OCI-LY7 (cell line): Measurements from ENCODE around the gene CDKL2. TPM values are rescaled to one million over a fixed set of nuclear protein-coding genes. Genes with fewer than 3 reads are reported as not detected.

Experiments
- BruUV-seq: library from RNA; stranded (reverse); fragments of 400-500 nt; replicated peaks from 2 replicates; lab custom pipeline; 2021; lab: Mats Ljungman, UMichigan
- CTCF ChIA-PET: fragments of 300-600 bp; sonication (Branson Sonifier 250); formaldehyde crosslinking; loops from one replicate; lab custom pipeline; 2022; ENCODE audit warnings: antibody characterized with exemption; ENCODE audit not compliant: unreplicated experiment; lab: Charles Lee
- POLR2A ChIA-PET: fragments of 300-600 bp; sonication (Branson Sonifier 250); formaldehyde crosslinking; loops from one replicate; lab custom pipeline; 2022; ENCODE audit warnings: antibody characterized with exemption; lab: Charles Lee
- DNase-seq: peaks from one replicate; pipeline ENCODE4 v3.0.0-alpha.2; 2015; ENCODE audit warnings: low spot score
- H2AFZ ChIP-seq: fragments of 200-600 bp; sonication (generic), shearing (Covaris generic); 2 replicates; pipeline ENCODE4 v1.6.1; 2014; ENCODE audit warnings: mild to moderate bottlenecking, antibody characterized with exemption, low read length, moderate library complexity
- H3K27ac ChIP-seq: fragments of 200-600 bp; sonication (generic); 2 replicates; pipeline ENCODE4 v1.5.1; 2014; ENCODE audit warnings: mixed run types, low read depth, mild to moderate bottlenecking, moderate library complexity, low read length, inconsistent platforms; ENCODE audit not compliant: poor library complexity, severe bottlenecking
- H3K36me3 ChIP-seq: fragments of 200-600 bp; sonication (generic); 2 replicates; pipeline ENCODE4 v1.6.1; 2014; ENCODE audit warnings: mild to moderate bottlenecking, antibody characterized with exemption, low read length, moderate library complexity, mixed read lengths; ENCODE audit not compliant: insufficient read depth
- H3K4me1 ChIP-seq: fragments of 200-600 bp; sonication (generic); 2 replicates; pipeline ENCODE4 v1.5.1; 2014; ENCODE audit warnings: mild to moderate bottlenecking, low read length; ENCODE audit not compliant: insufficient read depth, poor library complexity, severe bottlenecking
- H3K4me2 ChIP-seq: fragments of 200-600 bp; sonication (generic); 2 replicates; pipeline ENCODE4 v1.6.1; 2014; ENCODE audit warnings: mild to moderate bottlenecking, low read length
- H3K4me3 ChIP-seq: fragments of 200-600 bp; sonication (generic); 2 replicates; pipeline ENCODE4 v1.5.1; 2014; ENCODE audit warnings: mild to moderate bottlenecking, low read depth, low read length; ENCODE audit not compliant: poor library complexity, severe bottlenecking
- H3K79me2 ChIP-seq: fragments of 200-600 bp; sonication (generic); 2 replicates; pipeline ENCODE4 v1.6.1; 2016; ENCODE audit warnings: low read depth, mild to moderate bottlenecking, low read length, moderate library complexity, mixed read lengths; ENCODE audit not compliant: insufficient read depth
- H3K9me2 ChIP-seq: fragments of 200-600 bp; sonication (generic); 2 replicates; pipeline ENCODE4 v1.6.1; 2016; ENCODE audit warnings: mild to moderate bottlenecking, low read length, mixed read lengths; ENCODE audit not compliant: insufficient read depth
- H3K9me3 ChIP-seq: fragments of 200-600 bp; sonication (generic); 2 replicates; pipeline ENCODE4 v1.6.1; 2014; ENCODE audit warnings: mild to moderate bottlenecking, mixed run types, low read length, mixed read lengths
- H4K20me1 ChIP-seq: fragments of 200-600 bp; sonication (generic); 2 replicates; pipeline ENCODE4 v1.6.1; 2014; ENCODE audit warnings: mild to moderate bottlenecking, antibody characterized with exemption, low read length, moderate library complexity, mixed read lengths; ENCODE audit not compliant: insufficient read depth
- EZH2phosphoT487 ChIP-seq: fragments of 200-600 bp; sonication (generic); IDR thresholded peaks from 2 replicates; pipeline ENCODE4 v1.6.1; 2018; ENCODE audit warnings: low read depth, borderline replicate concordance, mild to moderate bottlenecking, mixed run types, antibody characterized with exemption, low read length, moderate library complexity, mixed read lengths
- intact Hi-C: fragments of 100-400 bp; cut with micrococcal nuclease; formaldehyde crosslinking; loops from one replicate; pipeline ENCODE4 v1.10.0; 2022; ENCODE audit not compliant: unreplicated experiment
- total RNA-seq, 2 experiments: library from RNA; depleted of rRNA in 1 of 2; stranded (reverse); fragments of >200 nt in 1 of 2; shearing (Covaris generic) in 1 of 2; gene quantifications; 2 replicates each; pipeline ENCODE4 v1.2.3, GENCODE V29; 2014 to 2022
- TF ChIP-seq, protein P1 (sequence below): fragments of 200-600 bp; sonication (generic); conservative IDR thresholded peaks from 2 replicates; pipeline ENCODE4 v1.5.1; 2014; ENCODE audit warnings: mild to moderate bottlenecking, antibody characterized with exemption, low read length, moderate library complexity, mixed read lengths

Gene CDKL2
- total RNA-seq, 2 experiments from 2014 or later = 0.06 to 0.19 TPM

DNA sequence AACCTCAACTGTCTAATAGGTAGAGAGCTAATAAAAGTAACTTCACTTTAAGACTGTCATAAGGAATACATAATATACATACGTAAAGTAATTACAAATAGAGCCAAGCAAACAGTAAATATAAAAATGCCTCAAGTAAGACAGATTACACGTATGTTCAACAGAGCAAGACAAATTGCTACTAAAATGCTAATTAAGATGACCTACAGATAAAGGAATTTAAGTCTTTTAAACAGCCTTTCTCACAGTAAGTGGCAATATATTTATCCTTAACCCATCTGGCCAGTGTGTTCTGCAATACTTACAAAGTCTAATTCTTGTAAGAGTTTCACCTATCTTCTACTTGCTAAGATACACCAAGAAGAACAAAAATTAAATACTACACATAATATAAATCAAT lies 30.2 kb upstream of the CDKL2 start:
- no TSS peak for BruUV-seq
- ChIA-PET POLR2A (interaction anchor here (2.7 kb wide), 1 partner anchor 14 kb away, joined by 12 read pairs; no protein-coding TSS in a partner anchor), CTCF (no interaction called here)
- Histone ChIP-seq H3K4me3 (no peak overlapping the region), H4K20me1 (peaks cover 48% of the 10 kb centered on the region), H3K79me2 (peaks cover 92% of the 10 kb centered on the region), H3K36me3 (peaks cover 94% of the 10 kb centered on the region), H3K9me2 (no peaks in the 10 kb centered on the region), H3K27ac (no peak overlapping the region), H3K4me2 (no peak overlapping the region), H3K4me1 (peaks cover 15% of the 10 kb centered on the region), H3K9me3 (no peaks in the 10 kb centered on the region), H2AFZ (no peak overlapping the region)
- TF ChIP-seq, protein P1, sequence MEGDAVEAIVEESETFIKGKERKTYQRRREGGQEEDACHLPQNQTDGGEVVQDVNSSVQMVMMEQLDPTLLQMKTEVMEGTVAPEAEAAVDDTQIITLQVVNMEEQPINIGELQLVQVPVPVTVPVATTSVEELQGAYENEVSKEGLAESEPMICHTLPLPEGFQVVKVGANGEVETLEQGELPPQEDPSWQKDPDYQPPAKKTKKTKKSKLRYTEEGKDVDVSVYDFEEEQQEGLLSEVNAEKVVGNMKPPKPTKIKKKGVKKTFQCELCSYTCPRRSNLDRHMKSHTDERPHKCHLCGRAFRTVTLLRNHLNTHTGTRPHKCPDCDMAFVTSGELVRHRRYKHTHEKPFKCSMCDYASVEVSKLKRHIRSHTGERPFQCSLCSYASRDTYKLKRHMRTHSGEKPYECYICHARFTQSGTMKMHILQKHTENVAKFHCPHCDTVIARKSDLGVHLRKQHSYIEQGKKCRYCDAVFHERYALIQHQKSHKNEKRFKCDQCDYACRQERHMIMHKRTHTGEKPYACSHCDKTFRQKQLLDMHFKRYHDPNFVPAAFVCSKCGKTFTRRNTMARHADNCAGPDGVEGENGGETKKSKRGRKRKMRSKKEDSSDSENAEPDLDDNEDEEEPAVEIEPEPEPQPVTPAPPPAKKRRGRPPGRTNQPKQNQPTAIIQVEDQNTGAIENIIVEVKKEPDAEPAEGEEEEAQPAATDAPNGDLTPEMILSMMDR = no peak
- TF ChIP-seq EZH2phosphoT487 = no peak
- intact Hi-C loops = no loop called here
- DNase-seq = no peak

DNA sequence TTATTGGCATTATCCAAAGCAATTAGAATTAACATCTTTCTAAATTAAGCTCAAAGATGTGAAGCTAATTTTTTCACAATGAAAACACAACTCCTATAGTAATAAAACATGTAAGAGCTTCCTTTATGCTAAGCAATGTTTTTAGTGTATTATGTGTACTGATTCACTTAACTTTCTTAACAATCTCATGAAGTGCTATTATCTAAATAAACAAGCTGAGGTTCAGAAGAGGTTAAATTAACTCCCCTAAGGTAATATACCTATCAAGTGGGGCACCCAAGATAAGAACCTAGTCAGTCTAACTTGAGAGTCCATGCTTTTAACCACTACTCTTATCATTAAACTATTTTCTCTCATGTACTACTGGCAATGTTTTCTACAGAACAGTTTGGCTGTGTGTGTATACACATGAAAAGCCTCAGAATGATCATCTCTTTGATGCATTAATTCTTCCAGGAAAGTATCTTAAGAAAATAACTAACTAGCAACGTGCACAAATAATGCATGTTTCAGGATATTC lies 29.2 kb upstream of the CDKL2 start:
- H3K4me2 ChIP-seq = no peak overlapping the region
- no peak for DNase-seq
- BruUV-seq = no TSS peak
- peaks cover 94% of the 10 kb centered on the region for H3K36me3 ChIP-seq
- no peaks in the 10 kb centered on the region for H3K9me2 ChIP-seq
- ChIA-PET POLR2A (interaction anchor here (0.6 to 2.7 kb wide), 3 partner anchors 10 to 27 kb away, joined by 3 to 12 read pairs (median 4); no protein-coding TSS in a partner anchor), CTCF (no interaction called here)
- intact Hi-C loops = loop anchor here (10.0 kb wide), 1 partner anchor 155 kb away; no protein-coding TSS in a partner anchor
- H3K79me2 ChIP-seq = peaks cover 85% of the 10 kb centered on the region
- H3K4me1 ChIP-seq = peaks cover 16% of the 10 kb centered on the region
- H2AFZ ChIP-seq = no peak overlapping the region
- peaks cover 39% of the 10 kb centered on the region for H4K20me1 ChIP-seq
- no peak overlapping the region for H3K4me3 ChIP-seq
- no peak for TF ChIP-seq EZH2phosphoT487
- TF ChIP-seq, protein P1 = no peak
- H3K27ac ChIP-seq = no peak overlapping the region
- H3K9me3 ChIP-seq = no peaks in the 10 kb centered on the region

DNA sequence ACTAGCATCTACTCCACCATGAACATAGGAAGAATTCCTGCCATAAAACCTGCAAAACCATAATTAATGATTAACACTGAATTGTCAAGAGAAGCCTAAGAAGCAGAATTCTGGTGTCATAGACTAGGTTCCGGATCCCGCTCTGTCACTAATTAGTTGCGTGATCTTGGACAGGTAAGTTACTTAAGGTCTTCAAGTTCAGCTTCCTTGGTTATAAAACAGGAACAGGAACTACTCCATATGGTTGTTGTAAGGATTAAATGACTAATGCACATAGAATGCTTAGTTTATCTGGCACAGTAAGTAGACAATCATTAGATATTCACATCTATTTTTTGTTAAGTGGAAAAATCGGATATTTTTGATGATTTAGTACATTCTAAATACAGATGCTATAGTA lies 28.5 kb upstream of the CDKL2 start:
- Histone ChIP-seq H3K4me1 (peaks cover 16% of the 10 kb centered on the region), H3K4me3 (no peak overlapping the region), H3K27ac (no peak overlapping the region), H3K9me2 (no peaks in the 10 kb centered on the region), H3K9me3 (no peaks in the 10 kb centered on the region), H2AFZ (no peak overlapping the region), H4K20me1 (peaks cover 42% of the 10 kb centered on the region; the same call in 1 of the 2 replicates), H3K79me2 (peaks cover 82% of the 10 kb centered on the region), H3K4me2 (no peak overlapping the region), H3K36me3 (peaks cover 94% of the 10 kb centered on the region)
- ChIA-PET CTCF (no interaction called here), POLR2A (interaction anchor here (1.5 to 2.7 kb wide), 2 partner anchors 11 to 12 kb away, joined by 4 to 12 read pairs; no protein-coding TSS in a partner anchor)
- intact Hi-C loops = loop anchor here (10.0 kb wide), 1 partner anchor 156 kb away; no protein-coding TSS in a partner anchor
- no peak for DNase-seq
- TF ChIP-seq, protein P1 = no peak
- no peak for TF ChIP-seq EZH2phosphoT487
- no TSS peak for BruUV-seq
